Uterus (tissue), 2 donors: ENCODE data around the gene NUDT21.

ENCODE experiments used
- POLR2A ChIP-seq, 2 donors: fragments of 450-650 bp; IDR thresholded peaks; one replicate each; pipeline ENCODE4 v1.6.1; 2016; ENCODE audit warnings: antibody characterized with exemption in 2 of 2, mild to moderate bottlenecking in 1 of 2, moderate library complexity in 1 of 2
- TF ChIP-seq, protein P1 (sequence below), 4 experiments: fragments of 200-600 bp in 2 of 4; fragments of 450-650 bp in 2 of 4; sonication (generic) in 2 of 4; IDR thresholded peaks; one replicate each; pipeline ENCODE4 v1.5.1; 2016 to 2019; ENCODE audit warnings: antibody characterized with exemption in 4 of 4, mild to moderate bottlenecking in 2 of 4, moderate library complexity in 1 of 4

GRCh38 chr16:56422896-56423441 lies 28.2 kb downstream of the NUDT21 start:
- TF ChIP-seq POLR2A (IDR thresholded peaks at IDR 0.05): no peak
- TF ChIP-seq, protein P1, sequence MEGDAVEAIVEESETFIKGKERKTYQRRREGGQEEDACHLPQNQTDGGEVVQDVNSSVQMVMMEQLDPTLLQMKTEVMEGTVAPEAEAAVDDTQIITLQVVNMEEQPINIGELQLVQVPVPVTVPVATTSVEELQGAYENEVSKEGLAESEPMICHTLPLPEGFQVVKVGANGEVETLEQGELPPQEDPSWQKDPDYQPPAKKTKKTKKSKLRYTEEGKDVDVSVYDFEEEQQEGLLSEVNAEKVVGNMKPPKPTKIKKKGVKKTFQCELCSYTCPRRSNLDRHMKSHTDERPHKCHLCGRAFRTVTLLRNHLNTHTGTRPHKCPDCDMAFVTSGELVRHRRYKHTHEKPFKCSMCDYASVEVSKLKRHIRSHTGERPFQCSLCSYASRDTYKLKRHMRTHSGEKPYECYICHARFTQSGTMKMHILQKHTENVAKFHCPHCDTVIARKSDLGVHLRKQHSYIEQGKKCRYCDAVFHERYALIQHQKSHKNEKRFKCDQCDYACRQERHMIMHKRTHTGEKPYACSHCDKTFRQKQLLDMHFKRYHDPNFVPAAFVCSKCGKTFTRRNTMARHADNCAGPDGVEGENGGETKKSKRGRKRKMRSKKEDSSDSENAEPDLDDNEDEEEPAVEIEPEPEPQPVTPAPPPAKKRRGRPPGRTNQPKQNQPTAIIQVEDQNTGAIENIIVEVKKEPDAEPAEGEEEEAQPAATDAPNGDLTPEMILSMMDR (IDR thresholded peaks at IDR 0.05): no peak
